RWPE1 (cell line): ENCODE results near the gene PDIA5.
A peak's percentile ranks its signal among the peaks of the same experiment; 100 is the strongest.

Experiments used
- CTCF ChIA-PET: fragments of 350-600 bp; sonication (Branson Sonifier 250); formaldehyde crosslinking; extraction: SDS; loops from one replicate; lab custom pipeline; 2021; lab: Yijun Ruan, JAX
- POLR2A ChIA-PET: fragments of 400-600 bp; formaldehyde crosslinking; extraction: SDS; loops from one replicate; lab custom pipeline; 2020; ENCODE audit warnings: antibody characterized with exemption; ENCODE audit not compliant: low non-redundant PET; lab: Yijun Ruan, JAX
- DNase-seq: peaks from one replicate; pipeline ENCODE4 v3.0.0; 2012; ENCODE audit warnings: low spot score
- H3K27ac ChIP-seq: fragments of 450-650 bp; 2 replicates; pipeline ENCODE4 v1.5.1; 2017
- TF ChIP-seq, protein P1 (sequence below): fragments of 450-650 bp; conservative IDR thresholded peaks from 2 replicates; pipeline ENCODE4 v1.5.1; 2017; ENCODE audit warnings: low read depth, mild to moderate bottlenecking

The PDIA5 gene

DNA sequence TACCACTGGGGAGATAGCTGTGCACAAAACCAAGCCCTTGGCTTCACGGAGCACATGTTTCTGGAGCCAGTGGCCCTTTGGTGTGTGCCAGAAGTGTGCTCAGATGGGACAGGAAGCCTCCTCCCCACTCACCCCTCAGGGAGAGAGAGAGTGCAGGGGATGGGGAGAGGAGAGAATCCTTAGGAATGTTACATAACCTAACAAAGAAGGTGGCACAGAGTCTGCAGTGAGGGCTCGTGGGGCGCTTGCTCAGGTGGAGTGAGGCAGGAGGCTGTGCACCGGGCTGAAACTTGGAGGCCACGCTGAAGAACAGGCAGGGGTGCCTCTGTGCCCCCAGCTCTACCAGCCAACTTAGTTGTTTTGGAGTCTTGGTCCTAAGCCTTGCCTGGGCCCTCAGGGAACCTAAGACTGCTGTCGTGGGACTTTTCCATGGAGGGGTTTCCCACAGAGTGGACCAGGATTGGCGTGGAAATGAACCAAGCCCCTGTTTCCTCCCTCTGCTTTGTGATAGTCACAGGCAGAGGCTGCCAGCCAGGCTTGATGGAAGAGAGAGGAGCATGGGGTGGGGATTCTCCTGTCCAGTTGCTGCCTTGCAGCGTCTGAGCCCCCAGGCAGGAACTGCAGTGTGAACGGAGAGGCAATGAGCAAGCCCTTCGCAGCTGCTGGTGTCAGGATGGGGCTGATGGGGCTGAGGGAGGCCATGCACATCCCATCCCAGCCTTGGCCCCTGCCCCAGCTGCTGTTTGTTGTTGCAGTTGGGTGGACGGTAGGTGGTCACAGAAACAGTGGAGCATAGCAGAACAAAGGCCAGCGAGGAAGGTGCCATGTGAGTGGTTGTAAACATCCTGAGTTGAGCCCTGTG, 32.7 kb downstream of the PDIA5 start:
- no peak overlapping the region for H3K27ac ChIP-seq
- TF ChIP-seq, protein P1, sequence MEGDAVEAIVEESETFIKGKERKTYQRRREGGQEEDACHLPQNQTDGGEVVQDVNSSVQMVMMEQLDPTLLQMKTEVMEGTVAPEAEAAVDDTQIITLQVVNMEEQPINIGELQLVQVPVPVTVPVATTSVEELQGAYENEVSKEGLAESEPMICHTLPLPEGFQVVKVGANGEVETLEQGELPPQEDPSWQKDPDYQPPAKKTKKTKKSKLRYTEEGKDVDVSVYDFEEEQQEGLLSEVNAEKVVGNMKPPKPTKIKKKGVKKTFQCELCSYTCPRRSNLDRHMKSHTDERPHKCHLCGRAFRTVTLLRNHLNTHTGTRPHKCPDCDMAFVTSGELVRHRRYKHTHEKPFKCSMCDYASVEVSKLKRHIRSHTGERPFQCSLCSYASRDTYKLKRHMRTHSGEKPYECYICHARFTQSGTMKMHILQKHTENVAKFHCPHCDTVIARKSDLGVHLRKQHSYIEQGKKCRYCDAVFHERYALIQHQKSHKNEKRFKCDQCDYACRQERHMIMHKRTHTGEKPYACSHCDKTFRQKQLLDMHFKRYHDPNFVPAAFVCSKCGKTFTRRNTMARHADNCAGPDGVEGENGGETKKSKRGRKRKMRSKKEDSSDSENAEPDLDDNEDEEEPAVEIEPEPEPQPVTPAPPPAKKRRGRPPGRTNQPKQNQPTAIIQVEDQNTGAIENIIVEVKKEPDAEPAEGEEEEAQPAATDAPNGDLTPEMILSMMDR: no peak
- no peak for DNase-seq
- ChIA-PET POLR2A (no interaction called here), CTCF (no interaction called here)

- H3K27ac ChIP-seq: no peak overlapping the region
- ChIA-PET POLR2A (no interaction called here), CTCF (no interaction called here)
- TF ChIP-seq, protein P1: no peak
- no peak for DNase-seq
These were observed 33.5 kb downstream of the PDIA5 start for GRCh38 chr3:123100193-123100776.

- TF ChIP-seq, protein P1: no peak
- no peak overlapping the region for H3K27ac ChIP-seq
- CTCF ChIA-PET: no interaction called here
- POLR2A ChIA-PET: no interaction called here
- DNase-seq: no peak
These were observed 35.4 kb downstream of the PDIA5 start for GRCh38 chr3:123102249-123102648.

GRCh38 chr3:123102826-123103225, 36.0 kb downstream of the PDIA5 start:
- TF ChIP-seq, protein P1: no peak
- no peak overlapping the region for H3K27ac ChIP-seq
- ChIA-PET CTCF (no interaction called here), POLR2A (no interaction called here)
- DNase-seq: no peak

DNA sequence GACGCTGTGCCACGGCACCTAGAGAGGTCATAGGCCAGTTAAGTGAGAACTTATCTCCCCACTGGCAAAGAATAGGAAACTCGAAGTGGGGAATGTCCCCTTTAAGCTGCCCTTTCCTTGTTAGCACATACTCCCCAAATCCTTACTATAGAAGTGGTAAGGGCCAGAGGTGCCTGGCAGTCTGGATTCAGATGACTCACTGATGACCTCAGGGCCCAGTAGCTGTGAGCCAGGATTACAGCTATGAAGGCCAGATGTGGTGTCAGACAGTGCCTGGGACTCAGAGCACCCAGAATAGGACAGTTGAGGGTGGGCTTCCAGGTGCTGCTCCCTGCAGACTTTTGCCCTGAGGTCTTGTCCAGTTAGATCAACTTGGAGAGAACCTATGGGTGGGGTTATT, 37.7 kb downstream of the PDIA5 start:
- TF ChIP-seq, protein P1: no peak
- ChIA-PET POLR2A (no interaction called here), CTCF (no interaction called here)
- peak; percentile 46 for DNase-seq
- peak overlapping the region; percentile 16; the same call in 1 of the 2 replicates for H3K27ac ChIP-seq

DNA sequence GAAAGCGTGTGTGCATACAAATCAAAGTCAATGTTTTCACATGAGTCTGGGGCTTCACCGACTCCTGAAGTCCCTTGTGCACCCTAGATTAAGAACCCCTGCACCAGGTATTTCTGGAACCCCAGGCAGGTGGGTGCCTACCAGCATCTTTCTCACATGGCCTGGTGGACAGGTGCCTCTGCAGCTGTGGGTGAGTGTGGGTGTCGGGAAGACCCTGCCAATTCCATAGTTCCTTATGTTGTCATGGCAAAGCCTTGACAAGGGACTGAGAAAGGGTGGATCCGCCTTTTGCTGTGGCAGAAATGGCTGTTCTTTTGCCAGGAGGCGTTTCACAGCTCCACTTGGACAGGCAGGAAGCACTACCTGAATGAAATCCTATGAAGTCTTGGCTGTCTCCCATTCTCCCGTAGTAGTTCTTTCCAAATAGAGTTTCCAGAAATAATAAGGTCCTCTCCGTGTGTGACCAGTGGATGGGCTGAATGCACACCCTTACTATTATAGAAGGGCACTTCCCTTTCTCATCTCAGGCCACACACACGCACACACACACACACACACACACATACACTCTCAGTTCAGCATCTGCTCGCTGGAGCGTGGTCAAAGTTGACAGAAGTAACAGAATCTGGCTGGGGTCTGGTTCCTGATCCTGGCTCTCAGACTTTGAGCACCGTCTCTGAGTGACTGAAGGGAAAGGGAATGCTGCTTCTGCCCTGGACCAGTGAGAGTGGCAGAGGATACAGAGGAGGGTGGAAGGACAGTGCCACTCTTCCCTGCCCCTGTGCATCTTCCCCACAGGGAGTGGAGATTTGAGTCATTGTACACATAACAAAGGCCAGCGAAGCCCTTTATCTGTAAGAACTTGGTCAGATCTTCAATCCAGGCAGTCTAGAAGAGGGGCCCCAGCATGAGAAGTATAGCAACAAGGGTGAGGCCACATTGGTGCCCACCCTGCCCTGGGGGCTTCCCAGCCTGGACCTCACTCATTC, 38.7 kb downstream of the PDIA5 start:
- ChIA-PET POLR2A (no interaction called here), CTCF (no interaction called here)
- no peak for DNase-seq
- TF ChIP-seq, protein P1: no peak
- H3K27ac ChIP-seq: no peak overlapping the region
